BJ (cell line): ENCODE data around the gene MCIDAS. TPM values are rescaled to one million over a fixed set of nuclear protein-coding genes. Genes with fewer than 3 reads are reported as not detected.

Experiments used
- CTCF ChIA-PET: fragments of 350-600 bp; formaldehyde crosslinking; extraction: SDS; loops from one replicate; lab custom pipeline; 2021; ENCODE audit warnings: antibody characterized with exemption, inconsistent platforms; lab: Yijun Ruan, JAX
- POLR2A ChIA-PET: fragments of 300-600 bp; sonication (Branson Sonifier 250); formaldehyde crosslinking; extraction: SDS; loops from one replicate; lab custom pipeline; 2021; ENCODE audit warnings: antibody characterized with exemption; lab: Charles Lee
- DNase-seq: peaks from one replicate; pipeline ENCODE4 v3.0.0-alpha.2; 2011; ENCODE audit warnings: low read depth
- H3K27me3 ChIP-seq: 2 replicates; pipeline ENCODE4 v1.6.0; 2011; ENCODE audit warnings: low read length; ENCODE audit not compliant: control insufficient read depth, insufficient read depth
- H3K36me3 ChIP-seq: 2 replicates; pipeline ENCODE4 v1.5.1; 2011; ENCODE audit warnings: low read length; ENCODE audit not compliant: control insufficient read depth, insufficient read depth
- H3K4me3 ChIP-seq: 2 replicates; pipeline ENCODE4 v1.5.1; 2011; ENCODE audit warnings: low read depth, mild to moderate bottlenecking, control low read depth, low read length
- CTCF ChIP-seq: IDR thresholded peaks from 2 replicates; pipeline ENCODE4 v1.5.1; 2011; ENCODE audit warnings: low read depth, mild to moderate bottlenecking, control low read depth, inconsistent platforms, low read length, moderate library complexity; ENCODE audit not compliant: insufficient read depth
- polyA plus RNA-seq: library from polyadenylated mRNA; depleted of rRNA; stranded (reverse); fragments of >200 nt; gene quantifications from 2 replicates; pipeline ENCODE4 v1.2.3, GENCODE V29; 2011

Gene MCIDAS
- polyA plus RNA-seq, 1 experiment, result 0.04 TPM

- ChIA-PET POLR2A (no interaction called here), CTCF (interaction anchor here (1.3 to 1.7 kb wide), 2 partner anchors 9 to 10 kb away, joined by 3 to 4 read pairs; no protein-coding TSS in a partner anchor)
- no peak for DNase-seq
Measured at GRCh38 chr5:55222985-55223811, 3.9 kb downstream of the MCIDAS start.

GRCh38 chr5:55222092-55222984 is 4.8 kb downstream of the MCIDAS start:
- Histone ChIP-seq H3K4me3 (no peak overlapping the region), H3K36me3 (no peaks in the 10 kb centered on the region), H3K27me3 (peaks cover 68% of the 10 kb centered on the region)
- POLR2A ChIA-PET, result no interaction called here
- CTCF ChIA-PET, result no interaction called here
- TF ChIP-seq CTCF, result no peak
- no peak for DNase-seq

More at GRCh38 chr5:55222985-55223811, 3.9 kb downstream of the MCIDAS start:
- no peak overlapping the region for H3K4me3 ChIP-seq
- H3K36me3 ChIP-seq, result no peaks in the 10 kb centered on the region
- no peak for TF ChIP-seq CTCF
- H3K27me3 ChIP-seq, result peaks cover 73% of the 10 kb centered on the region

- ChIA-PET CTCF (interaction anchor here (1.0 to 1.4 kb wide), 3 partner anchors 9 to 44 kb away, joined by 3 to 4 read pairs (median 3); no protein-coding TSS in a partner anchor), POLR2A (no interaction called here)
- Histone ChIP-seq H3K27me3 (peaks cover 57% of the 10 kb centered on the region), H3K4me3 (no peak overlapping the region), H3K36me3 (no peaks in the 10 kb centered on the region)
- TF ChIP-seq CTCF, result no peak
- DNase-seq, result no peak
Measured at GRCh38 chr5:55220433-55221185, 6.5 kb downstream of the MCIDAS start.

- Histone ChIP-seq H3K36me3 (no peaks in the 10 kb centered on the region), H3K4me3 (no peak overlapping the region), H3K27me3 (peaks cover 51% of the 10 kb centered on the region)
- no peak for DNase-seq
- ChIA-PET POLR2A (no interaction called here), CTCF (interaction anchor here (1.4 kb wide), 2 partner anchors 11 to 43 kb away, joined by 3 to 4 read pairs; no protein-coding TSS in a partner anchor)
- no peak for TF ChIP-seq CTCF
Measured at GRCh38 chr5:55219770-55220169, 7.3 kb downstream of the MCIDAS start.
